Stomach (tissue), 4 donors: Measurements from ENCODE around the gene RPUSD4.

Experiments used
- EP300 ChIP-seq: sonication (generic); formaldehyde crosslinking; IDR thresholded peaks from one replicate; pipeline ENCODE4 v1.6.1; 2017; ENCODE audit warnings: antibody characterized with exemption
- TF ChIP-seq, protein P1 (sequence below), 7 experiments: fragments of 450-650 bp in 4 of 7; fragments of 200-600 bp in 3 of 7; sonication (generic) in 3 of 7; IDR thresholded peaks; one replicate each; pipeline ENCODE4 v1.5.1; 2016 to 2019; ENCODE audit warnings: antibody characterized with exemption in 7 of 7, control low read depth in 2 of 7, mild to moderate bottlenecking in 1 of 7

DNA sequence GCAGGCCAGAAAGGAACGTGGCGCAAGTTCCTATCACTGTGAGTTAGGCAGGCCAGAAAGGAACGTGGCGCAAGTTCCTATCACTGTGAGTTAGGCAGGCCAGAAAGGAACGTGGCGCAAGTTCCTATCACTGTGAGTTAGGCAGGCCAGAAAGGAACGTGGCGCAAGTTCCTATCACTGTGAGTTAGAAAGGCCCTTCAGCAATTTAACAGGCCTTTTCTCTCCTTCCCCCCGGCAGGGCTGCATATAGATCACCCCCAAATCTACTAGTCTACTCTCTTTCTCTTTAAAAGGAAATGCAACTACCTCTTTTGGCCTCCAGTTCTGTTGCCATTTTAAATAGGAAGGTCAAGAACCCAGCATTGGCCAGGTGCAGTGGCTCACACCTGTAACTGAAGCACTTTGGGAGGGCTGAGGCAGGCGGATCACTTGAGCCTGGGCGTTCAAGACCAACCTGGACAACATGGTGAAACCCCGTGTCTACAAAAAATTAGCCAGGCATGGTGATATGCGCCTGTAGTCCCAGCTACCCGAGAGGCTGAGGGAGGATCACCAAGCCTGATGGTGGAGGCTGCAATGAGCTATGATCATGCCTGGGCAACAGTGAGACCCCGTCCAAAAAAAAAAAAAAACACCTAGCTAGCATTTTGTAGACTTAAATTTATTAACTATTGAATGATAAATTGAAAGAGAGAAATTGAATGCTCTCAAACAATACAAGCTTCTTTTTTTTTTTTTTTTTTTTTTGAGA is 15.1 kb upstream of the RPUSD4 start:
- TF ChIP-seq, protein P1, sequence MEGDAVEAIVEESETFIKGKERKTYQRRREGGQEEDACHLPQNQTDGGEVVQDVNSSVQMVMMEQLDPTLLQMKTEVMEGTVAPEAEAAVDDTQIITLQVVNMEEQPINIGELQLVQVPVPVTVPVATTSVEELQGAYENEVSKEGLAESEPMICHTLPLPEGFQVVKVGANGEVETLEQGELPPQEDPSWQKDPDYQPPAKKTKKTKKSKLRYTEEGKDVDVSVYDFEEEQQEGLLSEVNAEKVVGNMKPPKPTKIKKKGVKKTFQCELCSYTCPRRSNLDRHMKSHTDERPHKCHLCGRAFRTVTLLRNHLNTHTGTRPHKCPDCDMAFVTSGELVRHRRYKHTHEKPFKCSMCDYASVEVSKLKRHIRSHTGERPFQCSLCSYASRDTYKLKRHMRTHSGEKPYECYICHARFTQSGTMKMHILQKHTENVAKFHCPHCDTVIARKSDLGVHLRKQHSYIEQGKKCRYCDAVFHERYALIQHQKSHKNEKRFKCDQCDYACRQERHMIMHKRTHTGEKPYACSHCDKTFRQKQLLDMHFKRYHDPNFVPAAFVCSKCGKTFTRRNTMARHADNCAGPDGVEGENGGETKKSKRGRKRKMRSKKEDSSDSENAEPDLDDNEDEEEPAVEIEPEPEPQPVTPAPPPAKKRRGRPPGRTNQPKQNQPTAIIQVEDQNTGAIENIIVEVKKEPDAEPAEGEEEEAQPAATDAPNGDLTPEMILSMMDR (IDR thresholded peaks at IDR 0.05), result no peak
- TF ChIP-seq EP300, result no peak
